AML-193 (cell line): ENCODE measurements around the gene NFATC1.

Source experiments
- DNase-seq, 2 experiments: peaks; one replicate each; lab custom pipeline; 2025; lab: John Stamatoyannopoulos, UW

Gene NFATC1

GRCh38 chr18:79573921-79574491 lies 178.3 kb downstream of the NFATC1 start:
- DNase-seq: no peak

DNA sequence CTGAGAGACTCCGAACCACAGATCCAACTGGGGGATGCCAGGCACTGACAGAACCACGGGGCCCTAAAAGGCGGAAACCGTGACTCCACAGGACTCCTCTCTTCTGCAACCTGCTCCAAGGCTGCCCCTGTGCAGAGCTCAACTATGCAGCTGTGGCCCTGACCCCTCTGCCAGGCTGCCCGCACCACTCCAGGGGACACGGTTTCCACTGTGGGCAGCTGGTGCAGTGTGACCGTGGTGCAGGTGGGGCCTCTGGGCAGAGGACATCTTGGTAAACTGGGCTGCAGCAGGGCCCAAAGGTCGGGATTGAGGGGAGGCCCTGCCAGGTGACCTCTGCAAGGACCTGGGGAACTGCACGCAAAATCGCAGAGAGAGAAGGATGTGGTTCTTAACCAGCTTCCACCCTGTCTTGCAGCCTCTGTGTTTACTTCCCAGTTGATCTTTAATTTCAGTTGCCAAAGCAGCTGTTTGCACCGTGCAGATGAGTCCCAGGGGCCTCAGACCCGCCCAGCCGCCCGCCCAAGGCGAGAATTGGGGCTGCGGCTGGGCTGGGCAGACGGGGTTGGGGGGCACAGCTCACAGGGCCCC lies 179.3 kb downstream of the NFATC1 start:
- DNase-seq: no peak

DNA sequence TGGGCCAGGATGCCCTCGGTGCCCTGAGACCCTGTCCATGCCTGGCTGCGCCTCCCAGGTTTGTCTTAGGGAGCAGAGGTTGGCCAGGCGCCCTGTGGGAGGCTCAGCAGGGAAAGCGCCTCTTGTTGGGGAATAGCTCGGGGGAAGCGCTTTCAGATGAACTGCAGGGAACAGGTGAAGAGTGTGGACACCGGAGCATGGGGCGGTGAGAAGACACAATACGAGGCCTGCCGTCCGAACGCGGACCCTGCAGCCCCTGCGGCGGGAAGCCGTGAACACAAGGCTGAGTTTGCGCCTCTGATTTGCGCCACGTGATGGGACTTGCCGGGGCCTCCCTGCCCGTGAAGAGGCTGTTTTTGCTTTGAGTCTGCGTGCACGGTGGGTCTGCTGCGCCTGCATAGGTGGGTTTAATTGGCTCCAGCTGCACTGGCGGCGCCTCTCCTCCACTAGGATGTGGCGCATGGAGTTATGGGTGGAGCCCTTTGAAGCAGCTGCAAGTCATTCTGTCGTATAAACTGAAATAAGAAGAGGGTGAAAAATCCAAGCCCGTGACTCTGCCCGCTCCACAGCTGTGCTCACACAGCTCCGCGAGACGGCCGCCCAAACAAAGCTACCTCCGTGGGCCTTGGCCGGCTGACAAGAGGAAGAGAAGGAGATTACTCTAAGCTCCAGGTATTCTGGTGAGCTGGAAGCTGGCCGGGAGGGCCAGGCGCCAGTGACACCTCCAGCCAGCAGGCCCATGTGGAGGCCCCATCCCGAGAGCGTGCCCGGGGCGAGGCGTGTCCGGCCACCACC lies 180.4 kb downstream of the NFATC1 start:
- no peak for DNase-seq

DNA sequence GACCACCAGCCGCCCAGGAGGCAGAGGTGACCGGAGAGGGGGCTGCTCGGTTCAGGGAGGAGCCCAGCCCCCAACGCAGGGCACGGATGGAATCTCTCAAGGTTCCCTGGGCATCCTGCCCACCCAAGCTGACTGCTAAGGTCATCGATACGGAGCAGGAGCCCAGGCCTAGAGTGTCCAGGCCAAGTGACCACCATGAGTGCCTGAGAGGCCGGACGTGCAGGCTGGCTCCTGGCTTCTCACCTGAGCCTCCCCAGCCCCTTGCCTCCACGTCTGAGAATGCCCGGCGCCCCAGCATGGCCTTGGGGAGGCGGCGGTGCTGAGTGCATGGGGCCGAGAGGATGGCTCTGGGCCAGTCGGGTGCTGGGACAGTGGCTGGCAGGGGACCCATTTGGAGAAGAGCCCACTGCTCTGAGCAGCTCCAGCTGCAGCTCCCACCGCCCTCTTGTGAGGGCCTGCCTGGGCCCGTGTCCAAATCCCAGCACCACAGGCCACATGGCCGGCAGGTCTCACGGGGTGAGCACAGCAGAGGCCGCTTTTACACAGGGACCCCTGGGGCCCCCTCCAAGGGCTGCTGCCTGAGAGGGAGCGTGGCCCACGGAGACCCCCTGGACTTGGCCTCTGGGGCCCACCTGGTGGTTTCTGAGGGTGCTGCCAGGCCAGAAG lies 181.1 kb downstream of the NFATC1 start:
- DNase-seq: no peak

DNA sequence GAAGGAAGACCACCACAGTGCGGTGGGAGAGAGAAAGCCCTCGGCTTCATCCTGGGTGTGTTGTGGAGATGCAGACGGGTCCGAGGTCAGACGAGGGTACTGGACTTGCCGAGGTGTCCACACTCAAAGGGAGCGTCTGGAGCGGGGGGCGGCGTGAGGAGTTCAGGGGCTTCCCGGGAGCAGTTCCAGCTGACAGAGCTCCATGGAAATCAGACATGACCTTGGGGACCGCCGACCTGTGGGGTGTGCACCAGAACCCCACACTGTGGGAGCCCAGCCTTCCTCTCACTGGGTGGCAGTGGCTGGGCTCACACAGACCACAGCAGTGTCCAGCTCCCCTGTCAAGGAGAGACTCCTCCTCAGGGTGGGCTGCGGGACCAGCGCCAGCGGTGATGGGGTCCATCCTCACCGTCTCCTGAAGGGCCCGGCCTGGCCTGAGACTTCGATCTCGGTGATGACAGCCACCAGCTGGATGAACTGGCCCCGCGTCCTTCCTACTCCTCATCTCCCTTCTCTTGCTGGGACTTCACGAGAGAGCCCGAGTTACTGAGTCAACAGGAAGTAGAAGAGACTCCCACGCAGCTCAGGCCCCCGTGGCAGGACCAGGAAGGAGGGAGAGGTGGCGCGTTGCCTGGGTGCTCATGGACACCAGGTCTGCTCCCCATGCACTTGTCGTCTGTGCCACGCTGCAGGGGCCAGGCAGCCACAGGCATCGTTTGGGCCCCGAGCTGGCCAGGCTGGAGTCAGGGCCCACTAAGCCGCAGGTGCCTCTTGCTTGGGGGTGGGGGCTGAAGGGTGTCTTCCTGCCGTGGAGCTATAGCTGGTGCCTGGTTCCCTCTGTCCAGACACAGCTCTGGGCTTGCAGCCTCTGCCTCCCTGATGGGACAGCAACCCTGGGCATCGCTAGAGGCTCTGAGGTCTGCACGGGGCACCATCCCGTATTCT lies 182.0 kb downstream of the NFATC1 start:
- DNase-seq: no peak

- DNase-seq: no peak
These were observed 182.9 kb downstream of the NFATC1 start for GRCh38 chr18:79578396-79579260.
